DND-41 (cell line): ENCODE data around the gene GALM.

Experiments
- ATAC-seq: fragments of 200-7000 bp; cut with Tn5 transposase; 3 replicates; pipeline ENCODE4 v1.9.1; 2021; ENCODE audit warnings: low read depth; ENCODE audit not compliant: insufficient read depth
- DNase-seq: peaks from one replicate; pipeline ENCODE4 v3.0.0-alpha.2; 2020
- H2AFZ ChIP-seq: 2 replicates; pipeline ENCODE4 v1.6.0; 2012; ENCODE audit warnings: low read depth, low read length
- H3K27ac ChIP-seq: 2 replicates; pipeline ENCODE4 v1.5.1; 2012; ENCODE audit warnings: low read length, inconsistent platforms
- H3K27me3 ChIP-seq: fragments of 200-600 bp; sonication (generic); 2 replicates; pipeline ENCODE4 v1.6.0; 2012; ENCODE audit warnings: low read length, mild to moderate bottlenecking, inconsistent platforms; ENCODE audit not compliant: insufficient read depth, poor library complexity
- H3K36me3 ChIP-seq: 2 replicates; pipeline ENCODE4 v1.5.1; 2012; ENCODE audit warnings: low read length, inconsistent platforms; ENCODE audit not compliant: insufficient read depth
- H3K4me1 ChIP-seq: 2 replicates; pipeline ENCODE4 v1.5.1; 2012; ENCODE audit warnings: mild to moderate bottlenecking, low read length; ENCODE audit not compliant: insufficient read depth
- H3K4me2 ChIP-seq: 2 replicates; pipeline ENCODE4 v1.6.0; 2012; ENCODE audit warnings: mild to moderate bottlenecking, moderate library complexity, low read length, inconsistent platforms; ENCODE audit not compliant: insufficient read depth
- H3K4me3 ChIP-seq, 2 experiments: fragments of 200-600 bp in 1 of 2; shearing (Covaris generic) in 1 of 2; 2 replicates each; pipeline ENCODE4 v1.5.1; 2012 to 2016; ENCODE audit warnings: inconsistent platforms in 2 of 2, low read length in 2 of 2, mild to moderate bottlenecking in 2 of 2, low read depth in 1 of 2, moderate library complexity in 1 of 2
- H3K79me2 ChIP-seq: 2 replicates; pipeline ENCODE4 v1.6.0; 2012; ENCODE audit warnings: low read length, inconsistent platforms; ENCODE audit not compliant: insufficient read depth
- H3K9ac ChIP-seq: 2 replicates; pipeline ENCODE4 v1.6.0; 2012; ENCODE audit warnings: low read depth, mild to moderate bottlenecking, inconsistent platforms, low read length, moderate library complexity
- H3K9me3 ChIP-seq: 2 replicates; pipeline ENCODE4 v1.5.1; 2012; ENCODE audit warnings: low read length, moderate library complexity, mild to moderate bottlenecking, inconsistent platforms; ENCODE audit not compliant: insufficient read depth, severe bottlenecking
- H4K20me1 ChIP-seq: 2 replicates; pipeline ENCODE4 v1.6.0; 2012; ENCODE audit warnings: low read length; ENCODE audit not compliant: insufficient read depth
- EZH2 ChIP-seq: IDR thresholded peaks from 3 replicates; pipeline ENCODE4 v1.6.1; 2012; ENCODE audit warnings: borderline replicate concordance, low read depth, mild to moderate bottlenecking, moderate library complexity, low read length, inconsistent platforms; ENCODE audit not compliant: severe bottlenecking
- TF ChIP-seq, protein P1 (sequence below): IDR thresholded peaks from 2 replicates; pipeline ENCODE4 v1.5.1; 2012; ENCODE audit warnings: borderline replicate concordance, low read length, moderate library complexity, mild to moderate bottlenecking; ENCODE audit not compliant: poor library complexity, severe bottlenecking; ENCODE audit errors: extremely low read depth

GALM gene

DNA sequence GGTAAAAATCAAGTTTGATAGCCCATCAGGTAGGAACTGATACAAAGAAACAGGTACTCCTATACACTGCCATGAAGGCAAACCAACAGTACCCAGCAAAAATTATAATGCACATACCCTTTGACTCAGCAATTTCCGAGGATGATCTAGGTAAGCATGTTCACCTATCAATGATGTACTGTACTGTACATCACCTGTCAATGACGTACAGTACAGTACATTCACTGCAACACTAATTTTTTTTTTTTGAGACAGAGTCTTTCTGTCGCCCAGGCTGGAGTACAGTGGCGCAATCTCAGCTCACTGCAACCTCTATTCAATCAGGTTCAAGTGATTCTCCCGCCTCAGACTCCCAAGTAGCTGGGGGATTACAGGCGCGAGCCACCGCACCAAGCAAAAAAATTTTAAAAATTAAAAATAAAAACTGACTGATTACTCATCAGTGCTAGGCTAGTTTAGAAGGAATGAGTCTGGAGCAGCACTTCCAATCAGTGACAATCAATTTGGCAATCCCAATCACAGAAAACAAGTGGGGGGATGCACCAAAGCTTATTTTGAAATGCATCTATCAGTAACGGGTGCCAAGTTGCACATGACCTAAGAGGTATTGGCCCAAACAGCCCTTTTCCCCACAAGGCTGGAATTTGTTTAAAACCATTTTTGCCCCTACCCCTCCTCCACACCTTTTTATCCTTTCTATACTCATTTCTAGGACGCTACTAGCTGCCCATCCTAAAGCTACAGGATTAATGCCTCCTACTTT, 77.1 kb downstream of the GALM start:
- Histone ChIP-seq H3K79me2 (peaks cover 71% of the 10 kb centered on the region), H2AFZ (no peak overlapping the region)

DNA sequence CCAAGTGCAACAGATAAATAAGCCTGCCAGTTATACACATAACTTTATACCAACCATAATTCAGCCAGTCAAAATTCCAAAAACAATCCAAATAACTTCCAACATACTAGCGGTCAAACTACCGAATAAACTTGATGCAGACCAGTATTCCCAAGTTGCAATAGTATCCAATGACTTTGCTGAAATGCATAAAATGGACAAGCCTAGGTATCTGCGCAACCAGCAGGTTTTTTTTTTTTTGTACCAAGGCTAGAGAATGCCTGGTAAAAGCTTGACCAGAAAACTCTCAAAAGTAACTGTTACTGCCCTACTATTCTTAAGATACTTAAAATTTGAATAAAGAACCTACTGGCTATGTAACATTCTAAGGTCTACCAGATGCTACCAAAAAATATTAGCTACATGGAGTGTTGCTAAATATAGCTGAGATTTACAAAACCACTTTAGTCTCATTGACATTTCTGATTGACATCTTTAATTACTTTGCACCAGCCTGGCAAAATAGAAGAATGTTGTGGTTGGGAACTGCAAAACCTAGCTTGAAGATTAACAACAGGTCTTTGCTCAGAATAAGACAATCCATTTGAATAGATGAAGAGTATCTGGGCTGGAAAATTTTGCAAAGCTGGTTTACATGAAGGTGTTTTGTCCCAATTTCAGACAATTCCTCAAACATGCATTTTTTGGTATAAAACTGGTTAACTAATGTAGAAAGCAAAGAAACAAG, 77.9 kb downstream of the GALM start:
- peaks cover 89% of the 10 kb centered on the region for H3K36me3 ChIP-seq
- no peak overlapping the region for H2AFZ ChIP-seq
- peaks cover 42% of the 10 kb centered on the region for H3K4me1 ChIP-seq
- ATAC-seq (no peak), DNase-seq (no peak)
- peaks cover 75% of the 10 kb centered on the region for H4K20me1 ChIP-seq
- no peak overlapping the region for H3K27ac ChIP-seq
- TF ChIP-seq, protein P1, sequence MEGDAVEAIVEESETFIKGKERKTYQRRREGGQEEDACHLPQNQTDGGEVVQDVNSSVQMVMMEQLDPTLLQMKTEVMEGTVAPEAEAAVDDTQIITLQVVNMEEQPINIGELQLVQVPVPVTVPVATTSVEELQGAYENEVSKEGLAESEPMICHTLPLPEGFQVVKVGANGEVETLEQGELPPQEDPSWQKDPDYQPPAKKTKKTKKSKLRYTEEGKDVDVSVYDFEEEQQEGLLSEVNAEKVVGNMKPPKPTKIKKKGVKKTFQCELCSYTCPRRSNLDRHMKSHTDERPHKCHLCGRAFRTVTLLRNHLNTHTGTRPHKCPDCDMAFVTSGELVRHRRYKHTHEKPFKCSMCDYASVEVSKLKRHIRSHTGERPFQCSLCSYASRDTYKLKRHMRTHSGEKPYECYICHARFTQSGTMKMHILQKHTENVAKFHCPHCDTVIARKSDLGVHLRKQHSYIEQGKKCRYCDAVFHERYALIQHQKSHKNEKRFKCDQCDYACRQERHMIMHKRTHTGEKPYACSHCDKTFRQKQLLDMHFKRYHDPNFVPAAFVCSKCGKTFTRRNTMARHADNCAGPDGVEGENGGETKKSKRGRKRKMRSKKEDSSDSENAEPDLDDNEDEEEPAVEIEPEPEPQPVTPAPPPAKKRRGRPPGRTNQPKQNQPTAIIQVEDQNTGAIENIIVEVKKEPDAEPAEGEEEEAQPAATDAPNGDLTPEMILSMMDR = no peak
- no peak for TF ChIP-seq EZH2
- H3K9me3 ChIP-seq = no peaks in the 10 kb centered on the region
- peaks cover 79% of the 10 kb centered on the region for H3K79me2 ChIP-seq
- no peak overlapping the region for H3K9ac ChIP-seq
- H3K4me3 ChIP-seq = no peak overlapping the region
- peak overlapping the region; percentile 36; the same call in 1 of the 2 replicates for H3K4me2 ChIP-seq
- no peaks in the 10 kb centered on the region for H3K27me3 ChIP-seq

More for the DNA sequence above, 77.1 kb downstream of the GALM start:
- no peak for TF ChIP-seq EZH2
- TF ChIP-seq, protein P1 = no peak
- peaks cover 89% of the 10 kb centered on the region for H3K36me3 ChIP-seq
- H3K4me3 ChIP-seq = no peak overlapping the region
- ATAC-seq = peak; percentile 21
- no peak overlapping the region for H3K27ac ChIP-seq
- H3K4me1 ChIP-seq = peaks cover 33% of the 10 kb centered on the region
- no peak for DNase-seq
- no peaks in the 10 kb centered on the region for H3K27me3 ChIP-seq
- peaks cover 67% of the 10 kb centered on the region for H4K20me1 ChIP-seq
- H3K4me2 ChIP-seq = no peak overlapping the region
- no peaks in the 10 kb centered on the region for H3K9me3 ChIP-seq
- H3K9ac ChIP-seq = no peak overlapping the region

DNA sequence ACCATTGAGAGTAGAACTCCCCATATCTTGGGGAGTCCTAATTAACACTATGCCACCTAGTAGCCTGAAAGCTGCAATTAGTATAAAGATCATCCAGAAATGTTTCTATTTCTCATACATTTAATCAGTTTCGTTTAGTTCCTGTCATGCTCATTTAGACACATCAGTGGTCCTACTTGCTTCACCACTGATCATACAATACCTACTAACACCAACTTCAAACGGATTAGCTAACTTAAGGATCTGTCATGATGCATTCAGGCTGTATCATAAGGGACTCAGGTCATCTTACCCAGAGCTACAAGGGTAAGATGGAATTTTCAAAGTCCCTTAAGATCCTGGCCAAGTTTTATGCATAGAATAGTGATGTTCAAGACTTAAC, 78.5 kb downstream of the GALM start:
- no peak for ATAC-seq
- Histone ChIP-seq H3K4me1 (peaks cover 47% of the 10 kb centered on the region), H3K36me3 (peaks cover 90% of the 10 kb centered on the region), H3K4me2 (peak overlapping the region; percentile 36; the same call in 1 of the 2 replicates), H3K9me3 (no peaks in the 10 kb centered on the region), H3K4me3 (no peak overlapping the region), H2AFZ (no peak overlapping the region), H3K9ac (no peak overlapping the region), H3K27ac (no peak overlapping the region), H3K79me2 (peaks cover 83% of the 10 kb centered on the region), H3K27me3 (no peaks in the 10 kb centered on the region), H4K20me1 (peaks cover 80% of the 10 kb centered on the region)
- TF ChIP-seq, protein P1 = no peak
- TF ChIP-seq EZH2 = no peak
- DNase-seq = no peak
